GM12878 (cell line): ENCODE results near the gene TBC1D22B. TPM values are rescaled to one million over a fixed set of nuclear protein-coding genes. Genes with fewer than 3 reads are reported as not detected.
"Not testable (repeated sequence)": the region's sequence is repeated elsewhere in the genome, so short reads cannot be mapped to it uniquely, and the experiment has no call there.

ENCODE experiments used
- ATAC-seq: fragments of 200-7000 bp; cut with Tn5 transposase; 3 replicates; pipeline ENCODE4 v1.9.1; 2020; ENCODE audit warnings: mild to moderate bottlenecking, moderate library complexity
- BruUV-seq: library from RNA; stranded (reverse); fragments of 400-500 nt; replicated peaks from 2 replicates; lab custom pipeline; 2021; lab: Mats Ljungman, UMichigan
- CTCF ChIA-PET: fragments of 300-600 bp; sonication (Branson Sonifier 250); formaldehyde crosslinking; extraction: SDS; loops from one replicate; lab custom pipeline; 2021; ENCODE audit warnings: inconsistent platforms; lab: Yijun Ruan, JAX
- POLR2A ChIA-PET: fragments of 350-600 bp; formaldehyde crosslinking; extraction: SDS; loops from one replicate; lab custom pipeline; 2021; ENCODE audit warnings: inconsistent platforms; lab: Charles Lee
- RAD21 ChIA-PET: fragments of 300-600 bp; sonication (Branson Sonifier 250); formaldehyde crosslinking; loops from one replicate; lab custom pipeline; 2023; ENCODE audit warnings: antibody characterized with exemption; ENCODE audit not compliant: unreplicated experiment; lab: Charles Lee
- SMC1A ChIA-PET: fragments of 300-600 bp; sonication (Branson Sonifier 250); formaldehyde crosslinking; loops from one replicate; lab custom pipeline; 2023; ENCODE audit not compliant: unreplicated experiment, uncharacterized antibody; lab: Charles Lee
- DNase-seq: peaks from one replicate; pipeline ENCODE4 v3.0.0-alpha.2; 2011; ENCODE audit warnings: low read depth, low spot score
- FAIRE-seq: peaks from 3 replicates; lab custom pipeline; 2011; peaks lifted over from hg19 to GRCh38; lab: Jason Lieb, UNC
- H2AFZ ChIP-seq: 2 replicates; pipeline ENCODE4 v1.6.0; 2011; ENCODE audit warnings: low read depth, low read length, control low read depth; ENCODE audit not compliant: control insufficient read depth
- H3K27ac ChIP-seq: 2 replicates; pipeline ENCODE4 v1.5.1; 2011; ENCODE audit warnings: control low read depth; ENCODE audit not compliant: control insufficient read depth, insufficient read depth
- H3K27me3 ChIP-seq, 2 experiments: replicated peaks in 1 of 2; 2 replicates each; pipeline versions ENCODE4 v1.6.0 to v1.6.1; 2011; ENCODE audit warnings: low read length in 1 of 2; ENCODE audit not compliant: control insufficient read depth in 2 of 2, insufficient read depth in 2 of 2
- H3K36me3 ChIP-seq, 2 experiments: 2 replicates each; pipeline ENCODE4 v1.5.1; 2011; ENCODE audit warnings: low read length in 1 of 2; ENCODE audit not compliant: control insufficient read depth in 2 of 2, insufficient read depth in 2 of 2
- H3K4me1 ChIP-seq: 2 replicates; pipeline ENCODE4 v1.6.1; 2011; ENCODE audit warnings: mild to moderate bottlenecking, low read length, moderate library complexity, mixed read lengths; ENCODE audit not compliant: control insufficient read depth, insufficient read depth
- H3K4me2 ChIP-seq: 2 replicates; pipeline ENCODE4 v1.6.0; 2011; ENCODE audit warnings: control low read depth; ENCODE audit not compliant: control insufficient read depth, insufficient read depth
- H3K4me3 ChIP-seq: fragments of 200-600 bp; sonication (generic); 2 replicates; pipeline ENCODE4 v1.5.1; 2016
- H3K79me2 ChIP-seq: 2 replicates; pipeline ENCODE4 v1.6.0; 2011; ENCODE audit warnings: low read length; ENCODE audit not compliant: control insufficient read depth, insufficient read depth
- H3K9ac ChIP-seq: 2 replicates; pipeline ENCODE4 v1.8.0; 2011; ENCODE audit warnings: low read length, control low read depth, mixed read lengths; ENCODE audit not compliant: control insufficient read depth, insufficient read depth
- H3K9me3 ChIP-seq: replicated peaks from 3 replicates; pipeline ENCODE4 v1.5.1; 2011; ENCODE audit warnings: mild to moderate bottlenecking, low read length; ENCODE audit not compliant: control insufficient read depth, insufficient read depth
- H4K20me1 ChIP-seq: 2 replicates; pipeline ENCODE4 v1.6.0; 2011; ENCODE audit not compliant: control insufficient read depth, insufficient read depth
- MAX ChIP-seq: IDR thresholded peaks from 2 replicates; pipeline ENCODE4 v1.6.1; 2012; ENCODE audit warnings: low read depth, low read length, improper control_type of control experiment
- SMAD1 ChIP-seq: fragments of 450-650 bp; IDR thresholded peaks from 2 replicates; pipeline ENCODE4 v1.6.1; 2018; ENCODE audit warnings: mild to moderate bottlenecking, low read depth; ENCODE audit not compliant: partially characterized antibody
- YBX1 ChIP-seq: fragments of 450-650 bp; IDR thresholded peaks from 2 replicates; pipeline ENCODE4 v1.6.1; 2016; ENCODE audit warnings: antibody characterized with exemption
- ZBTB40 ChIP-seq: fragments of 450-650 bp; IDR thresholded peaks from 2 replicates; pipeline ENCODE4 v1.6.1; 2016; ENCODE audit warnings: mild to moderate bottlenecking, moderate library complexity, borderline replicate concordance
- WGBS: methylation state at CpG from one replicate; pipeline ENCODE4 v1.1.6; 2016; ENCODE audit warnings: low lambda C conversion rate; ENCODE audit not compliant: insufficient replicate concordance, insufficient coverage; ENCODE audit errors: missing lambda C conversion rate; 5-methylcytosine and 5-hydroxymethylcytosine counted together
- in situ Hi-C: fragments of 300-500 bp; cut with MboI; formaldehyde crosslinking; loops from 9 replicates; pipeline ENCODE4 v1.14.3; 2018; ENCODE audit warnings: mixed read lengths
- intact Hi-C: fragments of 100-400 bp; cut with micrococcal nuclease; formaldehyde crosslinking; loops from one replicate; pipeline ENCODE4 v1.14.2; 2022; ENCODE audit not compliant: unreplicated experiment
- polyA plus RNA-seq, 11 experiments: library from polyadenylated mRNA; depleted of rRNA in 4 of 11; unstranded in 6 of 11; stranded (reverse) in 5 of 11; fragments of >200 nt; fragmentation: Nextera tagmentation in 4 of 11; fragmentation: Illumina TruSeq in 1 of 11; extraction: Ambion mirVana in 4 of 11; extraction: Trizol in 1 of 11; gene quantifications; 1 replicate in 1 of 11; 2 replicates in 10 of 11; pipeline versions ENCODE4 v1.2.1 to v1.2.3, GENCODE V29; 2011 to 2016; ENCODE audit warnings: inconsistent platforms in 2 of 11, missing spikeins in 2 of 11, low read depth in 1 of 11
- total RNA-seq, 4 experiments: library from RNA; depleted of rRNA in 3 of 4; stranded (reverse); fragments of >200 nt in 3 of 4; fragmentation: Illumina TruSeq in 1 of 4; extraction: Trizol in 1 of 4; gene quantifications; 2 replicates each; pipeline versions ENCODE4 v1.2.1 to v1.2.3, GENCODE V29; 2013 to 2021

Gene TBC1D22B
- total and polyA plus RNA-seq, 10 of the 15 experiments (the other 5 are each of a cell fraction or from before 2014, with no cell fraction given), result 3.4 to 18.7 (median 14.1) TPM

GRCh38 chr6:37334047-37334446, 76.5 kb downstream of the TBC1D22B start:
- Histone ChIP-seq H3K27ac (no peak overlapping the region), H3K9ac (no peak overlapping the region), H3K4me1 (no peaks in the 10 kb centered on the region), H3K79me2 (no peaks in the 10 kb centered on the region), H3K4me2 (no peak overlapping the region), H3K4me3 (no peak overlapping the region), H2AFZ (no peak overlapping the region), H4K20me1 (no peaks in the 10 kb centered on the region), H3K9me3 (no peaks in the 10 kb centered on the region), H3K36me3 (peaks cover 0 to 6% of the 10 kb centered on the region in 2 experiments; a peak in 3 of 4 replicates), H3K27me3 (no peaks in the 10 kb centered on the region)
- no peak for TF ChIP-seq ZBTB40
- no peak for TF ChIP-seq MAX
- no peak for TF ChIP-seq SMAD1
- TF ChIP-seq YBX1, result no peak
- no peak for ATAC-seq
- in situ Hi-C loops (no loop called here), intact Hi-C loops (no loop called here)
- SMC1A ChIA-PET, result no interaction called here
- RAD21 ChIA-PET, result no interaction called here
- no peak for FAIRE-seq
- POLR2A ChIA-PET, result no interaction called here
- CTCF ChIA-PET, result interaction anchor here (0.9 kb wide), 1 partner anchor 9 kb away, joined by 3 read pairs; no protein-coding TSS in a partner anchor
- no TSS peak for BruUV-seq
- no peak for DNase-seq

- SMC1A ChIA-PET, H3K27me3 ChIP-seq, POLR2A ChIA-PET, H4K20me1 ChIP-seq, H3K4me3 ChIP-seq, H3K9me3 ChIP-seq, ATAC-seq, BruUV-seq, H3K27ac ChIP-seq, H3K36me3 ChIP-seq, H3K9ac ChIP-seq, RAD21 ChIA-PET, H3K79me2 ChIP-seq, DNase-seq, H2AFZ ChIP-seq, H3K4me1 ChIP-seq, H3K4me2 ChIP-seq, CTCF ChIA-PET, intact Hi-C loops, FAIRE-seq, in situ Hi-C loops: not testable (repeated sequence)
- WGBS, result 98% methylated on average over 3 of the region's 3 CpGs
Observed at GRCh38 chr6:37338317-37338716, 80.7 kb downstream of the TBC1D22B start.
